Right lobe of liver (tissue), 6 donors: ENCODE data around the gene PAK6. TPM values are rescaled to one million over a fixed set of nuclear protein-coding genes. Genes with fewer than 3 reads are reported as not detected.

Source experiments
- ATAC-seq, 4 donors: fragments of 200-7000 bp; cut with Tn5 transposase; one replicate each; pipeline ENCODE4 v1.9.1; 2020; ENCODE audit warnings: mild to moderate bottlenecking in 4 of 4, moderate library complexity in 4 of 4
- DNase-seq, 3 donors: peaks; one replicate each; pipeline ENCODE4 v3.0.0-alpha.2; 2020
- H3K27ac ChIP-seq, 3 donors: fragments of 200-600 bp; one replicate each; pipeline ENCODE4 v1.8.0; 2022
- H3K27me3 ChIP-seq, 2 donors: fragments of 200-600 bp; one replicate each; pipeline ENCODE4 v1.8.0; 2022
- H3K36me3 ChIP-seq, 4 donors: fragments of 200-600 bp; sonication (generic) in 1 of 4; one replicate each; pipeline versions ENCODE4 v1.5.1 to v1.8.0; 2017 to 2022; ENCODE audit warnings: control low read depth in 1 of 4
- H3K4me1 ChIP-seq, 4 donors: fragments of 200-600 bp; sonication (generic) in 1 of 4; one replicate each; pipeline versions ENCODE4 v1.5.1 to v1.8.0; 2017 to 2022; ENCODE audit warnings: control low read depth in 1 of 4
- H3K4me3 ChIP-seq, 3 donors: fragments of 200-600 bp; one replicate each; pipeline ENCODE4 v1.8.0; 2022
- H3K9me3 ChIP-seq, 4 donors: fragments of 200-600 bp; sonication (generic) in 1 of 4; one replicate each; pipeline versions ENCODE4 v1.5.1 to v1.8.0; 2017 to 2022; ENCODE audit warnings: control low read depth in 1 of 4
- CTCF ChIP-seq, 4 donors: fragments of 200-600 bp in 3 of 4; fragments of 450-650 bp in 1 of 4; IDR thresholded peaks; one replicate each; pipeline versions ENCODE4 v1.5.1 to v1.8.0; 2016 to 2022; ENCODE audit warnings: antibody characterized with exemption in 4 of 4, mild to moderate bottlenecking in 2 of 4
- POLR2A ChIP-seq: fragments of 450-650 bp; IDR thresholded peaks from one replicate; pipeline ENCODE4 v1.6.1; 2017; ENCODE audit warnings: antibody characterized with exemption, mild to moderate bottlenecking
- WGBS: methylation state at CpG from one replicate; pipeline ENCODE4 v1.1.6; 2018; ENCODE audit warnings: low coverage, low lambda C conversion rate; ENCODE audit not compliant: insufficient coverage; ENCODE audit errors: missing lambda C conversion rate; 5-methylcytosine and 5-hydroxymethylcytosine counted together
- intact Hi-C, 2 donors: fragments of 100-400 bp; cut with DNase I; formaldehyde crosslinking; loops; one replicate each; pipeline versions ENCODE4 v1.11.2 to v1.14.1; 2022
- total RNA-seq, 6 experiments: library from RNA; depleted of rRNA in 2 of 6; stranded (reverse); fragments of >200 nt in 2 of 6; fragmentation: NEBNext Ultra II Directional in 3 of 6; extraction: Animal tissue kit (Norgen Biotek cat#: 25700) in 3 of 6; gene quantifications; one replicate each; pipeline versions ENCODE4 v1.1.0 to v1.2.4, GENCODE V29; 2016 to 2023
- donor health status: DM: no; HTN: yes; CAD: no.
- donor health status: DM: no; HTN: no; CAD: no.
- donor health status: DM: no; HTN: no; CAD: no.
- donor health status: DM: no; HTN: yes; CAD: no.
- donor health status: DM: no; HTN: yes; CAD: no.

PAK6 gene
- total RNA-seq, 6 experiments from 2014 or later = 0.05 to 0.19 (median 0.10) TPM; not detected in 2

DNA sequence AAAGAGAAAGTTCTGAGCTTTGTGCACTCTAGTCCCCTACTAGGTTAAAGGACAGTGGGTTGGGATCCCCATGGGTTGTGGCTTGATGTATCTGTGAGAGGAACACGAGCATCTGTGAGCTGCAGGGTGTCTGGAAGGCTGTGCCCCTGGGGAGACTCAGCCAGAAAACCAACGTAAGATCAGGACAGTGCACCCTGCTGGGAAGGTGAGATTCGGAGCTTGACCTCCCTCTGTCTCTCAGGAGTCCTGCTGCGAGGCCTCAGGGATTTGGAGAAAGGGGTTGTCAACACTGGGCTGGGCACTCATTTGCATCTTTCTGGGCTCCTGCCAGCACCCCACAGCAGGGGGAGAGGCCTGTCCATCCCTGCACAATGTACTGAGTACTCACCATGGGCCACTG is 28.8 kb downstream of the PAK6 start:
- no peak overlapping the region for H3K4me3 ChIP-seq
- no peaks in the 10 kb centered on the region for H3K36me3 ChIP-seq
- H3K27me3 ChIP-seq = no peaks in the 10 kb centered on the region
- TF ChIP-seq CTCF (IDR thresholded peaks at IDR 0.05) (no peak), POLR2A (no peak)
- H3K4me1 ChIP-seq = peaks cover 0 to 9% (median 0%) of the 10 kb centered on the region in 4 donors
- no peak for DNase-seq
- ATAC-seq = no peak
- no peak overlapping the region for H3K27ac ChIP-seq
- intact Hi-C loops = no loop called here
- 22% methylated on average over 1 of the region's 4 CpGs for WGBS
- H3K9me3 ChIP-seq = no peaks in the 10 kb centered on the region

- peaks cover 0 to 9% (median 0%) of the 10 kb centered on the region in 4 donors for H3K4me1 ChIP-seq
- intact Hi-C loops = loop anchor here in 1 of 2 donors (5.0 to 10.0 kb wide), 2 partner anchors 47 to 225 kb away; no protein-coding TSS in a partner anchor
- no peaks in the 10 kb centered on the region for H3K9me3 ChIP-seq
- no peak for ATAC-seq
- WGBS = 67% methylated on average over 1 of the region's 4 CpGs
- H3K4me3 ChIP-seq = no peak overlapping the region
- TF ChIP-seq CTCF (IDR thresholded peaks at IDR 0.05) (no peak), POLR2A (no peak)
- no peaks in the 10 kb centered on the region for H3K36me3 ChIP-seq
- H3K27me3 ChIP-seq = no peaks in the 10 kb centered on the region
- no peak overlapping the region for H3K27ac ChIP-seq
- DNase-seq = no peak
Observed at GRCh38 chr15:40269604-40270003, 30.7 kb downstream of the PAK6 start.

DNA sequence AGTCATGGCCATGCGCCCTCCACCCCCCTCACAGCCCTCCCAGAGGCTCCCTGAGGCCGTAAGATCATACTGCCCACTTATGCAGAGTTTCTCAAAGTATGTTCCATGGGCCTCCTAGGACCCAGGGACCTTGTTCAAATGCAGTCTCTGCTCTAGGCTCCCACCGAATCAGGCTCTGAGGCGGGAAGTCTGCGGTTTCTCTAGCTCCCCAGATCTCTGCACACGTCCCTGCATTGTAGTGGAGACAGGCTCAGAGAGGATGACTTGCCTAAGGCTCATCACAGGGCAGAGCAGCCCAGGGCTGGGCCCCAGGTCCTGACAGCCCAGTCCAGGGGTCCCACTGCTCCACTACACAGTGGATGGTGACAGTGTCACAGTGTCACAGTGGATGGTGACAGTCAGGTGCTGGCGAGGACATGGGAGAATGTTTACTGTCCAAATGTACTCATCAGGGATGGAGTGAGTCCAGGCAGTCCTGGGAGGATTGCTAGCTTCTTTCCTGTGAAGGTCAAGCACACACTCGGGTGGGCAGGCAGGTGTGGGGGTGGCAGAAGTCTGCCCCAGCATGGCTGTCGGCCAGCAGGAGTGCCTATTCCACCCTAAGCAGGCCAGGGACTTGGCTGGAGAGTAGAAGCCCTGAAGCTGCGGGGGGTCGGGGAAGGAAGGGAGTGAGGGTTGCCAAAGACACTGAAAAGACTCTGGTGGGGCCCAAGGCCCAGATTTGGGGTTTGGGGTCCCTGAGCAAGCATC is 31.6 kb downstream of the PAK6 start:
- DNase-seq (no peak), ATAC-seq (no peak)
- Histone ChIP-seq H3K27me3 (no peaks in the 10 kb centered on the region), H3K4me3 (no peak overlapping the region), H3K36me3 (no peaks in the 10 kb centered on the region), H3K4me1 (peaks cover 0 to 9% (median 0%) of the 10 kb centered on the region in 4 donors), H3K27ac (no peak overlapping the region), H3K9me3 (no peaks in the 10 kb centered on the region)
- 70% methylated on average over 4 of the region's 11 CpGs for WGBS
- intact Hi-C loops = loop anchor here in 1 of 2 donors (5.0 to 10.0 kb wide), 2 partner anchors 48 to 226 kb away; no protein-coding TSS in a partner anchor
- TF ChIP-seq POLR2A (no peak), CTCF (IDR thresholded peaks at IDR 0.05) (no peak)

GRCh38 chr15:40271685-40272484 is 33.0 kb downstream of the PAK6 start:
- intact Hi-C loops = loop anchor here in 1 of 2 donors (5.0 to 10.0 kb wide), 2 partner anchors 50 to 227 kb away; no protein-coding TSS in a partner anchor
- Histone ChIP-seq H3K4me3 (no peak overlapping the region), H3K4me1 (peaks cover 0 to 9% (median 0%) of the 10 kb centered on the region in 4 donors), H3K9me3 (no peaks in the 10 kb centered on the region), H3K27me3 (no peaks in the 10 kb centered on the region), H3K36me3 (no peaks in the 10 kb centered on the region), H3K27ac (no peak overlapping the region)
- TF ChIP-seq CTCF (IDR thresholded peaks at IDR 0.05) = no peak
- no peak for TF ChIP-seq POLR2A
- DNase-seq (no peak), ATAC-seq (peak; percentile 32 to 57 (median 53))
- WGBS = 63% methylated on average over 12 of the region's 25 CpGs
